GM18507 (cell line): ENCODE results near the gene GPRC5D.

ENCODE experiments used
- DNase-seq: peaks from one replicate; pipeline ENCODE4 v3.0.0; 2011; ENCODE audit warnings: low read depth; ENCODE audit not compliant: insufficient read length; ENCODE audit errors: extremely low spot score
- FAIRE-seq: peaks from 2 replicates; lab custom pipeline; 2011; peaks lifted over from hg19 to GRCh38; lab: Jason Lieb, UNC

The GPRC5D gene

GRCh38 chr12:12943586-12944260 is 8.2 kb downstream of the GPRC5D start:
- DNase-seq = no peak
- no peak for FAIRE-seq

DNA sequence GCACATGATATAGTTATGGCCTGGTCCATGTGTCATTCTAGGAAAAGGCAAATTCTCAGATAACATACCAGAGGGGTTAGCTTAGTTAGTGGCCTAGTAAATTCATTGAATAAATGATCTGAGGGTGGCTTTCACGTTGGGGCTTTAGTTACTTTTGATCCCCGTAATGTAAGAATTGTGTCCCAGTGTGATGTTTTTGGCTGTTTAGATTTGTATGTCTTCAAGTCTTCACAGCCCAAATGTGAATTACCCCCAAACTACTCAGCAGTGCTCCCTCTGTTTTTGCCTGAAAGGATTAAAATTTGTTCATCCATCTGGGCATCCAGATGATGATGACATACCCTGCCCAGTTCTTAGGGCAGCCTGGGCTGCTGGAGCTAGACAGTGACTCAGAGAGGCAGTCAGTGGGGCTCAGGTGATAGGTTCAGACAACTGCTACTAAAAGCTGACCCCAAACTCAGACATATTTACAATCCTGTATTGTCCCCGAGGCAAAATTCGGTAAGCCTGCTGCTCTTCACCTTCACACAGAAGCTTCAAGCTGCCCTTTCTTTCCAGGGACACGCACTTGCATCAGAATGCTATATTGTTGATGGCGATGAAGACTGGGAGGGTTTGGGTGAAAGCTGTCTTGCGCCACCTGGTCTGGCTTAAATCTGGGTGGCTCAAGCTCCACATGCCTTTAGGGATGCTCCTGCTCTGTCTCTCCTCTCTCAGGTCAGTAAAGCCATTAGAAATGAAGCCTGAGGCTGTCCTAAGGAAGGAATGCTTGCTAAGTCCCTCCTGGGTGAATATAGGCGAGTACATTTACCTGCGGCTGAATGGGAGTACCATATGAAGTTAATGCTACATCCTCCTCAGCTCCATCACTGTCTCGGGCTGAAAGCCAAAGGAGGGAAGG is 10.3 kb downstream of the GPRC5D start:
- DNase-seq = no peak
- FAIRE-seq = no peak

GRCh38 chr12:12939888-12940287 is 12.1 kb downstream of the GPRC5D start:
- no peak for FAIRE-seq
- DNase-seq = no peak

DNA sequence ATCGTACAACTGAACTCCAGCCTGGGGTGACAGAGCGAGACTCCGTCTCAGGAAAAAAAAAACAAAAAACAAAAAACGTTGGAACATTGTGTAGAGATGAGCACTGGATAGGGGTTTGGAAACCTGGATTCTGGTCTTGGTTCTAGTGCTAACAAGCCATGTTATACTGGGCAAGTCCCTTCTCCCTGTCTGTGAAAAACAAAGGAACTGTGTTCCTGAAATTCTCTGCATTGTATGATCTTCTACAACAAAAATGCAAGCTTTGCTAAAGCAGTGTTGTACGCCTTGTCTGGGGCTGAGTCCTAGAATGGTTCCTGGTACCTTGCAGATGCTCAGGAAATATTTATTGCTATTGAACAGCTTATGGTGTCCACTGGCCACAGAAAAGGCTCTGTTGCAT is 13.4 kb downstream of the GPRC5D start:
- no peak for FAIRE-seq
- DNase-seq = no peak

DNA sequence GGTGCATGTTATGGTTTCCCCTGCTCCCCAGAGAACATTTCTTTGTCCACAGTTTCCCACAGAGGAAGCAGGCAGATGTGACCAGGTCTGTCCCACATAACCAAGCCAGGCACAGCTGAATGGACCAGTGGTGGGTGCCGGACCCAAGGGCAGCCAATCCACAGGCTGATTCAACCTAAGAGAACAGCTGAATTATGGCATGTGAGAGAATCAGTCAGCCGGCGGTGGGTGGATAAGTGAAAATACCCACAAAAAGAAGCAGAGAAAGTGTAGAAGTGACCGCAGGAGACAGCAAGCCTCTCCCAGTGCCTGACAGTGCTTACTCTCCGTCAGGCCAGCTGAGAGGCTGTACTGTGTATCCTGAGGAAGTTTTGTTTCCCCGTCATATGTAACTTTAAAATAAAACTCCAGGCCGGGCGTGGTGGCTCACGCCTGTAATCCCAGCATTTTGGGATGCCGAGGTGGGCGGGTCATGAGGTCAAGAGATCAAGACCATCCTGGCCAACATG is 14.9 kb downstream of the GPRC5D start:
- DNase-seq (no peak), FAIRE-seq (no peak)

DNA sequence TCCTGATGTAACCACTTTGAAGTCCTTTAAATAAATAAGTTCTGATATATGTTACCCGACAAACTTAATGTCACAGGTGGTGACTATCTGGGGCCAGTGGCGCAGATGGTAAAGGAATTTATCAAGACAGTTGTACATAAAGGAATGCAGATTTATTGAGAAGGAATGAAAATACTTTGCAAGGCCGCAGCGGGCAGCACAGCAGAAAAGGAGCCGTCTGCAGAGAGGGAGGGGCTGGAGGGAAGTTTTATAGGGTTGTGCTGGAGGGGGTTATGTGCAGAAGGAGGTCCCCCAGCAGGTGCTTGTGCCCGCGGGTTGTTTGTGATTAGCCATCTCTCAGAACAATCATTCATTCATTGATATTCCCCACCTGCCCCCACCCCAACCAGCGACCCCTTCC is 17.4 kb downstream of the GPRC5D start:
- FAIRE-seq = no peak
- no peak for DNase-seq

- FAIRE-seq = no peak
Observed at GRCh38 chr12:12933742-12934141, 18.2 kb downstream of the GPRC5D start.

GRCh38 chr12:12930633-12931219 is 21.2 kb downstream of the GPRC5D start:
- FAIRE-seq (no peak), DNase-seq (no peak)

More at GRCh38 chr12:12933742-12934141, 18.2 kb downstream of the GPRC5D start:
- no peak for DNase-seq

DNA sequence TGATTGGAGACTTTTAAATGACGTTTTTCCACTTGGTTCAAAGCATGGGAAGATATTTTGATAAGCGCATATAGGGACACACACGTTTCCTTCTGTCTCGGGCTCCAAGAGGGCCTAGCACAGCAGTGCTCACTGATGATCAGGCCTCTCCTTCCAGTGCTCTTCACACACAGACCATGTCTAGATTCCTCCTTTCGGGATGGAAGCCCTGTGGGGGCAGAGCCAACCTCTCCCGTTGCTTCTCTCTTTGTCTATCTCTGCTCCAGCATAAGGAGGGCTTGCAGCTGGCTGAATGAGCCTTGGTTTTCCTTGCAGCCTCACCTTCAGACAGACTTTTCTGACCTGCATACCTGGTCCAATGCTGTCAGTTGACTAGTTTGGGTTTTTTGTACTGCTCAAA is 22.3 kb downstream of the GPRC5D start:
- no peak for DNase-seq
- FAIRE-seq = no peak

DNA sequence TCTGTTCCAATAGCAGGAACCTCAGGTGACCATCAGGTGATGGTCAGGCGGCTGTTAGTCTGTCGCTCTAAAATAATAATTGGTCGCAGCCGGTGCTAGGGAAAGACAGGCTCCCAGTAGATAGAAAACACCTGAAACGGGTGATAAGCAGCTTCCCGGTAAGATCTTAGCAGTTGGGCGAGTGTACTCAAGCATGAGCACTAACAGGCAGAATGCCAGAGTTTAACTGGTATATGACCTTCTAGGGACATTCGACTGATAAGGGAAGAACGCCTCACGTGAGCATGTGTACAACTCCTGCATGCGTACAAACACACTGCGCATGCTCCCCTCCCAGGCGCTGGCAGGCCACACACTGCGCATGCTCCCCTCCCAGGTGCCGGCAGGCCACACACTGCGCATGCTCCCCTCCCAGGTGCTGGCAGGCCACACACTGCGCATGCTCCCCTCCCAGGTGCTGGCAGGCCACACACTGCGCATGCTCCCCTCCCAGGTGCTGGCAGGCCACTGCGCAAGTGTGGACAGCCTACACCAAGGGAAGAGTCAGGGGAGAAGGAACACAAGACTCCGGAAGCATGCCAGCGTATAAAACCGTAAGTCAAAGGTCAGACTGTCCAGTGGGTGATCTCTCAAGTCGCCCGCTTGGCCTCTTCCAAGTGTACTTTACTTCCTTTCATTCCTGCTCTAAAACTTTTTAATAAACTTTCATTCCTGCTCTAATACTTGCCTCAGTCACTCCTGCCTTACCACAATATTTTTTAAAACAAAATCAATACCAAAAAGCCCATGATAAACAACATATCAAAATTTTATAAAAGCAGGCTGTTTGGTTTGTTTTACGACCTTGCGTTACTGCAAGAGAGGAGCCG is 24.5 kb downstream of the GPRC5D start:
- FAIRE-seq (no peak), DNase-seq (no peak)

DNA sequence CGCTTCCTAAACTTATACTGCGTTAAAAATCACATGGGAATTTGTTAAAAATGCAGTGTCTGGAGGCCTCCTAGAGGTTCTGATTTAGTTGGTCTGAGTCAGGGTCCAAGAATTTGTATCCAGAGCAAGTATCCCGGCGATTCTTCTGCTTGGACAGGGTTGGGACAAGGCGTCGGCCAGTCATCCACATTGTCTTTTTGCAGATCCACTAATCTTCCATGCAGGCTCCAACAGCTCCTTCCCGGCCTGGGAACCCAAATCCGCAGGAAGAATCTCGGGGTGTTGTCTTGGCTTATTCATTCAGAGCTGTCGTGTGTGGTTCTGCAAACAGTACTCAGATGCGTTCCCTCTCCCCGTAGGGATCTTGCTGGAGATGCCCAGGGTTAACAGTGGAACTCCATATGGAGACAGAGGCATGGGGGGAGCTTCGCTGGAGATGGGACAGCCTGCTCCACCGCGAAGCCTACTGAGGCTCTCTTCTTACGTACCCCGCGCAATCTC is 25.3 kb downstream of the GPRC5D start:
- no peak for DNase-seq
- no peak for FAIRE-seq

- FAIRE-seq (no peak), DNase-seq (no peak)
Observed at GRCh38 chr12:12925388-12925787, 26.6 kb downstream of the GPRC5D start.

GRCh38 chr12:12924169-12924568 is 27.8 kb downstream of the GPRC5D start:
- FAIRE-seq (no peak), DNase-seq (no peak)

- DNase-seq = no peak
- FAIRE-seq = no peak
Observed at GRCh38 chr12:12922978-12923377, 29.0 kb downstream of the GPRC5D start.

GRCh38 chr12:12922191-12922616 is 29.8 kb downstream of the GPRC5D start:
- no peak for FAIRE-seq
- DNase-seq = no peak

GRCh38 chr12:12919666-12920435 is 32.1 kb downstream of the GPRC5D start:
- FAIRE-seq = no peak
- DNase-seq = no peak

DNA sequence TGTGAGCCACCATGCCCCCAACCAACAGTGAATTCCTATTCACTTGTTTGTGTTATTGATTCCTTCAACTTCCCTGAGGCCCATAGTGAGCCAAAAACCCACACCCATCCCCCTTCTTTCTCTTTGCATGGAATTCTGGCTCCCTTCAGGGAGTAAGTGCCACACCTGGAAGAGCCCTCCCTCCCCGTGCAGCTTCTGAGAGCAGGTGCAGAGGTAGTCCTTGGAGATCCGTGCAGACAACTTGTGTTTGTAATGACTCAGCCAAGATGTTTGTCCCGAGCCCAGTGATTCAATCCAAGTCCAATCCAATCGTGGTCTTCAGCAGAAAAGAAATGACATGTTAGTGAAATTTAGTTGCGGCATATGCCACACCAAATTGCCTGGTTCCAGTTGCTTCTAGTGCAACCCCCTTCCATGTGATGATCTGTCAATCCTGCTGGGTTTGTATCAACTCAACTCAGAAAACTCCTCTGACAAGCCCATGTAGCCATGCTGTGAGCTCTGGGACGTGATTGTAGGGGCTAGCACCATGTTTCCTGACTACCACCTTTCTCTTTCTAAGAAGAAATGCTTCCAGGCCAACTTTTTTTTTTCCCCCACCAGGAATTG is 33.1 kb downstream of the GPRC5D start:
- no peak for FAIRE-seq
- no peak for DNase-seq

GRCh38 chr12:12917517-12917916 is 34.5 kb downstream of the GPRC5D start:
- DNase-seq = no peak
- no peak for FAIRE-seq
